ENCODE data around the gene CLDN10.

DNA sequence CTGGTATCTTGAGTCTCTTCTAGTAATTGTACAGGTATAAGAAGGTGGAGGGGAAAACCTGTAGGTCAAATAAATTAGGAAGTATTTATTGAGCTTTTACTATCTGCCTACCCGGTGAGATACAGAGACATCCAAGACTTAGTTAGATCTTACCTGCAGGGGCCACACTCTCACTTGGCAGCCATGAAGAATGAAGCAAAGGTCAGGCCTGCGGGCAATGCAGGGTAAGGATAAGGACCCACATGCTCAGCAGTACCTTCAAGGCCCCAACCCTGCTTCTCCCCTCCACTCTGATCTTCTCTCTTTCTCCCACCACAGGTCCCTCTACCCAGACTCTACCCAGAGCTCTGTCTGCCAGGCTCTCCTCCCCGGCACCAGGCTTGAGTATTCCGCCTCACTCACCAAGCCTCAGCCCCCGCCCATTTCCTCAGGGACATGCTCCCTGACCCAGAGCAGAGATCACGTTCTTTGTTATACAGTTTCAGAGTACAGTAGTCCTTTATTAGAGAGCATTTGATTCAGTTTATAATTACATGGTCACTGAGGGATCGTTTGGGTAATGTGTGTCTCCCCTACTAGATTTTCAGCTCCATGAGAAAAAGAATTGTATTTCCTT lies 18.9 kb upstream of the CLDN10 start:
- TF ChIP-seq FOXM1 (IDR thresholded peaks at IDR 0.05; ENCODE audit: borderline replicate concordance): no peak
- TF ChIP-seq ARNT (IDR thresholded peaks at IDR 0.05): no peak
- no peak for TF ChIP-seq ELF4 (IDR thresholded peaks at IDR 0.05)
- TF ChIP-seq FOXK2 (IDR thresholded peaks at IDR 0.05): no peak
- no peak for TF ChIP-seq SUZ12 (IDR thresholded peaks at IDR 0.05)
- TF ChIP-seq L3MBTL2 (conservative IDR thresholded peaks at IDR 0.05): no peak
- no peak for TF ChIP-seq HDGF (IDR thresholded peaks at IDR 0.05; ENCODE audit: borderline replicate concordance)
- no peak for TF ChIP-seq SP1 (IDR thresholded peaks at IDR 0.05)
- TF ChIP-seq, protein P1, sequence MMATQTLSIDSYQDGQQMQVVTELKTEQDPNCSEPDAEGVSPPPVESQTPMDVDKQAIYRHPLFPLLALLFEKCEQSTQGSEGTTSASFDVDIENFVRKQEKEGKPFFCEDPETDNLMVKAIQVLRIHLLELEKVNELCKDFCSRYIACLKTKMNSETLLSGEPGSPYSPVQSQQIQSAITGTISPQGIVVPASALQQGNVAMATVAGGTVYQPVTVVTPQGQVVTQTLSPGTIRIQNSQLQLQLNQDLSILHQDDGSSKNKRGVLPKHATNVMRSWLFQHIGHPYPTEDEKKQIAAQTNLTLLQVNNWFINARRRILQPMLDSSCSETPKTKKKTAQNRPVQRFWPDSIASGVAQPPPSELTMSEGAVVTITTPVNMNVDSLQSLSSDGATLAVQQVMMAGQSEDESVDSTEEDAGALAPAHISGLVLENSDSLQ (IDR thresholded peaks at IDR 0.05): no peak
- TF ChIP-seq FOXA1 (IDR thresholded peaks at IDR 0.05): no peak
- no peak for TF ChIP-seq LEF1 (IDR thresholded peaks at IDR 0.05; ENCODE audit: borderline replicate concordance)
- TF ChIP-seq NFRKB (IDR thresholded peaks at IDR 0.05): no peak
- no peak for TF ChIP-seq ZNF384 (IDR thresholded peaks at IDR 0.05)
- no peak for TF ChIP-seq BHLHE40 (IDR thresholded peaks at IDR 0.05; ENCODE audit: borderline replicate concordance)

Measured in HEK293T (cell line).